Hindlimb muscle (tissue), 1 donor: ENCODE data around the gene DNAJC30. TPM values are rescaled to one million over a fixed set of nuclear protein-coding genes. Genes with fewer than 3 reads are reported as not detected.

Experiments
- DNase-seq: peaks from one replicate; pipeline ENCODE4 v3.0.0-alpha.2; 2013
- polyA plus RNA-seq: library from polyadenylated mRNA; unstranded; fragments of 120-200 nt; gene quantifications from one replicate; pipeline ENCODE4 v1.2.1, GENCODE V29; 2013; ENCODE audit not compliant: insufficient read length

Gene DNAJC30
- polyA plus RNA-seq, 1 donor, result 7.8 TPM

GRCh38 chr7:73707045-73707631, 23.9 kb upstream of the DNAJC30 start:
- no peak for DNase-seq

GRCh38 chr7:73706126-73707044, 23.1 kb upstream of the DNAJC30 start:
- DNase-seq, result no peak

GRCh38 chr7:73705551-73705920, 22.3 kb upstream of the DNAJC30 start:
- DNase-seq, result no peak

GRCh38 chr7:73704640-73705550, 21.6 kb upstream of the DNAJC30 start:
- DNase-seq, result no peak

- peak; percentile 74 for DNase-seq
Observed at GRCh38 chr7:73703757-73704639, 20.7 kb upstream of the DNAJC30 start.

- no peak for DNase-seq
Observed at GRCh38 chr7:73703225-73703624, 20.0 kb upstream of the DNAJC30 start.

GRCh38 chr7:73702665-73703064, 19.4 kb upstream of the DNAJC30 start:
- no peak for DNase-seq

GRCh38 chr7:73702226-73702625, 19.0 kb upstream of the DNAJC30 start:
- no peak for DNase-seq

- DNase-seq, result no peak
Observed at GRCh38 chr7:73701357-73701995, 18.2 kb upstream of the DNAJC30 start.

- DNase-seq, result no peak
Observed at GRCh38 chr7:73700581-73701134, 17.4 kb upstream of the DNAJC30 start.

- no peak for DNase-seq
Observed at GRCh38 chr7:73700069-73700423, 16.8 kb upstream of the DNAJC30 start.

- no peak for DNase-seq
Observed at GRCh38 chr7:73699370-73700068, 16.3 kb upstream of the DNAJC30 start.

- no peak for DNase-seq
Observed at GRCh38 chr7:73698410-73698809, 15.2 kb upstream of the DNAJC30 start.

GRCh38 chr7:73696372-73696771, 13.1 kb upstream of the DNAJC30 start:
- no peak for DNase-seq

- DNase-seq, result no peak
Observed at GRCh38 chr7:73690646-73691045, 7.4 kb upstream of the DNAJC30 start.

GRCh38 chr7:73688288-73688687, 5.0 kb upstream of the DNAJC30 start:
- no peak for DNase-seq

- no peak for DNase-seq
Observed at GRCh38 chr7:73685311-73685710, 2.1 kb upstream of the DNAJC30 start.

- DNase-seq, result no peak
Observed at GRCh38 chr7:73683788-73684693, 788 bp upstream of the DNAJC30 start.

- no peak for DNase-seq
Observed at GRCh38 chr7:73682745-73683055, 553 bp downstream of the DNAJC30 start.

GRCh38 chr7:73681031-73681430, 2.2 kb downstream of the DNAJC30 start:
- no peak for DNase-seq
